ENCODE data around the gene CALR3.
"Not testable (repeated sequence)": the region's sequence is repeated elsewhere in the genome, so short reads cannot be mapped to it uniquely, and the experiment has no call there.

The CALR3 gene

GRCh38 chr19:16495982-16496612 lies at the start of gene CALR3, which contains the start of gene C19orf44:
CALR3 (minus strand) TSS chr19:16496167; CDS start chr19:16496129, 38 bp downstream.
C19orf44 (plus strand) TSS chr19:16496394; CDS start chr19:16500793, 4,399 bp downstream.
- DNase-seq, result peak; percentile 99

GRCh38 chr19:16544473-16545231 lies 48.7 kb upstream of the CALR3 start:
- no peak for DNase-seq

- DNase-seq, result not testable (repeated sequence)
Measured at GRCh38 chr19:16543734-16544133, 47.8 kb upstream of the CALR3 start.

GRCh38 chr19:16542910-16543472 lies 47.0 kb upstream of the CALR3 start:
- DNase-seq, result peak; percentile 47

- peak; percentile 95 for DNase-seq
Measured at GRCh38 chr19:16542045-16542909, 46.3 kb upstream of the CALR3 start, which contains the start of gene CHERP. CHERP (minus strand) TSS chr19:16542437; CDS start chr19:16542378, 59 bp downstream.

- DNase-seq, result peak; percentile 8
Measured at GRCh38 chr19:16541526-16542044, 45.6 kb upstream of the CALR3 start.

GRCh38 chr19:16540948-16541347 lies 45.0 kb upstream of the CALR3 start:
- DNase-seq, result no peak

- DNase-seq, result no peak
Measured at GRCh38 chr19:16537111-16537510, 41.1 kb upstream of the CALR3 start.

- DNase-seq, result no peak
Measured at GRCh38 chr19:16536130-16536529, 40.2 kb upstream of the CALR3 start.

- DNase-seq, result no peak
Measured at GRCh38 chr19:16535381-16535780, 39.4 kb upstream of the CALR3 start.

GRCh38 chr19:16532440-16533234 lies 36.7 kb upstream of the CALR3 start:
- DNase-seq, result no peak

GRCh38 chr19:16531380-16531669 lies 35.4 kb upstream of the CALR3 start:
- no peak for DNase-seq

- no peak for DNase-seq
Measured at GRCh38 chr19:16530540-16531379, 34.8 kb upstream of the CALR3 start.

GRCh38 chr19:16529466-16530144 lies 33.6 kb upstream of the CALR3 start:
- DNase-seq, result no peak

- peak; percentile 38 for DNase-seq
Measured at GRCh38 chr19:16527971-16528521, 32.1 kb upstream of the CALR3 start.

- DNase-seq, result no peak
Measured at GRCh38 chr19:16527334-16527935, 31.5 kb upstream of the CALR3 start.

- no peak for DNase-seq
Measured at GRCh38 chr19:16525751-16526481, 29.9 kb upstream of the CALR3 start.

- DNase-seq, result no peak
Measured at GRCh38 chr19:16524991-16525734, 29.2 kb upstream of the CALR3 start.
